ENCODE measurements around the gene FRMD5. TPM values are rescaled to one million over a fixed set of nuclear protein-coding genes. Genes with fewer than 3 reads are reported as not detected.

Gene FRMD5
- total and polyA plus RNA-seq, 2 donors (not counting 1 experiment from before 2014, with no cell fraction given): not detected

DNA sequence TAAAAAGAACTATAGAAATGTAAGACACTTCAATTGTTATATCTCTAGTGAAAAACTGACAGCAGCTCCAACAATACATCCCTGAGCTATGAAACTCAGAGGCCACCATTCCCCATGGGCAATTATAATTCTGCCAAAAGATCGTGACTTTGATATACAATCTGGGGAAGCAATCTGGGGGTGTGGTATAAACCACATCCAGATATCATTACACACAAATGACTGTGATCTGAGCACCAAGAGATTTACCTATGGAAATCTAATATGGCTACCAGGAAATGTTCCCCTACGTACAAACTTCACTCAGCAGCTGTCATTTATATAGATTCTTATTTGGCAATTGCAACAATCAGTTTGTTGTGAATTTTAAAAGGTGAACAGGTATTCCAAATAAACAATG is 110.3 kb downstream of the FRMD5 start:
- peaks cover 4% of the 10 kb centered on the region for H3K27me3 Mint-ChIP-seq
- WGBS (ENCODE audit: insufficient coverage): no CpG with 5 or more reads among the region's 2 CpGs
- no peak overlapping the region for H3K4me2 ChIP-seq (replicated peaks; ENCODE audit: low read depth, low read length, poor library complexity, severe bottlenecking)
- ChIA-PET POLR2A (interaction anchor here (0.6 kb wide), 1 partner anchor 9 kb away, joined by 4 read pairs; no protein-coding TSS in a partner anchor), CTCF (no interaction called here)
- intact Hi-C loops (cut with micrococcal nuclease): no loop called here
- no peak overlapping the region for H2AFZ ChIP-seq (ENCODE audit: insufficient read depth, low read depth, low read length, poor library complexity, severe bottlenecking)
- H3K4me1 Mint-ChIP-seq: peaks cover 16% of the 10 kb centered on the region
- H3K4me1 ChIP-seq (ENCODE audit: control insufficient read depth in 2 of 2, insufficient read depth in 2 of 2, low read length in 2 of 2): no peaks in the 10 kb centered on the region
- no peaks in the 10 kb centered on the region for H3K9me3 Mint-ChIP-seq (ENCODE audit: insufficient read depth)
- H3K9me3 ChIP-seq (ENCODE audit: control extremely low read depth in 1 of 3, control insufficient read depth in 2 of 3, insufficient read depth in 1 of 3, low read length in 2 of 3): no peaks in the 10 kb centered on the region
- no peak overlapping the region for H3K27ac ChIP-seq (ENCODE audit: low read length in 2 of 2)
- DNase-seq (no peak), ATAC-seq (ENCODE audit: low read depth) (no peak)
- H3K27me3 ChIP-seq (replicated peaks in 1 of 4; ENCODE audit: control extremely low read depth in 1 of 4, control insufficient read depth in 3 of 4, insufficient read depth in 4 of 4, low read length in 3 of 4): no peaks in the 10 kb centered on the region
- H3K27ac Mint-ChIP-seq: no peak overlapping the region
- H3K4me3 ChIP-seq (ENCODE audit: control extremely low read depth in 1 of 5, extremely low read depth in 1 of 5, insufficient read depth in 1 of 5, low read depth in 2 of 5, low read length in 4 of 5): no peak overlapping the region
- no peak overlapping the region for H3K9ac ChIP-seq (ENCODE audit: low read length)
- TF ChIP-seq EZH2 (IDR thresholded peaks at IDR 0.05; ENCODE audit: borderline replicate concordance, insufficient read depth, low read depth, low read length, poor library complexity, severe bottlenecking): no peak
- TF ChIP-seq, protein P1, sequence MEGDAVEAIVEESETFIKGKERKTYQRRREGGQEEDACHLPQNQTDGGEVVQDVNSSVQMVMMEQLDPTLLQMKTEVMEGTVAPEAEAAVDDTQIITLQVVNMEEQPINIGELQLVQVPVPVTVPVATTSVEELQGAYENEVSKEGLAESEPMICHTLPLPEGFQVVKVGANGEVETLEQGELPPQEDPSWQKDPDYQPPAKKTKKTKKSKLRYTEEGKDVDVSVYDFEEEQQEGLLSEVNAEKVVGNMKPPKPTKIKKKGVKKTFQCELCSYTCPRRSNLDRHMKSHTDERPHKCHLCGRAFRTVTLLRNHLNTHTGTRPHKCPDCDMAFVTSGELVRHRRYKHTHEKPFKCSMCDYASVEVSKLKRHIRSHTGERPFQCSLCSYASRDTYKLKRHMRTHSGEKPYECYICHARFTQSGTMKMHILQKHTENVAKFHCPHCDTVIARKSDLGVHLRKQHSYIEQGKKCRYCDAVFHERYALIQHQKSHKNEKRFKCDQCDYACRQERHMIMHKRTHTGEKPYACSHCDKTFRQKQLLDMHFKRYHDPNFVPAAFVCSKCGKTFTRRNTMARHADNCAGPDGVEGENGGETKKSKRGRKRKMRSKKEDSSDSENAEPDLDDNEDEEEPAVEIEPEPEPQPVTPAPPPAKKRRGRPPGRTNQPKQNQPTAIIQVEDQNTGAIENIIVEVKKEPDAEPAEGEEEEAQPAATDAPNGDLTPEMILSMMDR (IDR thresholded peaks at IDR 0.05): no peak
- H3K4me3 Mint-ChIP-seq: no peak overlapping the region
- no peaks in the 10 kb centered on the region for H4K20me1 ChIP-seq (ENCODE audit: control insufficient read depth, insufficient read depth, low read length, poor library complexity, severe bottlenecking)
- no peaks in the 10 kb centered on the region for H3K36me3 ChIP-seq (replicated peaks in 1 of 2; ENCODE audit: control extremely low read depth in 1 of 2, control insufficient read depth in 1 of 2, extremely low read depth in 1 of 2, insufficient read depth in 2 of 2, low read length in 1 of 2)
- no peaks in the 10 kb centered on the region for H3K79me2 ChIP-seq (ENCODE audit: control insufficient read depth, insufficient read depth, low read length)

DNA sequence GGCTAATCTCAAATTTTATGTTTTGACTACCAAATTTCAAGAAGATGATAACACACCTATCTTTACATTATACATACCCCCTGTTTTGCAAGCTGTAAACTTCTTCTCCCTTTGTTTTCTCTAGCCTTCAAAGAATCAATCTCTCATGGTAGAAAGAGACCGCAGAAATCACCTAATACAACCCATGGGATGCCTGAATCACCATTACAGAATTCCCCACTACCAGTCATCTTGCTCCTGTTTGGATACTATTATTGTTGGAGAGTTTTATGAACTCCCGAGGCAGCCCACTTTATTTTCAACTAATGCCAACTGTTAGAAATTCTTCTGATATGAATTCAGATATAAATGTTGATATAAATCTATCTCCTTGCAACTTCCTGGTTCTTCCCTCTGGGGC is 110.9 kb downstream of the FRMD5 start:
- Mint-ChIP-seq H3K4me1 (peaks cover 16% of the 10 kb centered on the region), H3K4me3 (no peak overlapping the region), H3K27me3 (peaks cover 4% of the 10 kb centered on the region), H3K9me3 (ENCODE audit: insufficient read depth) (no peaks in the 10 kb centered on the region), H3K27ac (no peak overlapping the region)
- ChIA-PET POLR2A (no interaction called here), CTCF (no interaction called here)
- no peak overlapping the region for H3K27ac ChIP-seq (ENCODE audit: low read length in 2 of 2)
- 100% methylated on average over 1 of the region's 2 CpGs for WGBS (ENCODE audit: insufficient coverage)
- H3K27me3 ChIP-seq (replicated peaks in 1 of 4; ENCODE audit: control extremely low read depth in 1 of 4, control insufficient read depth in 3 of 4, insufficient read depth in 4 of 4, low read length in 3 of 4): no peaks in the 10 kb centered on the region
- H3K4me3 ChIP-seq (ENCODE audit: control extremely low read depth in 1 of 5, extremely low read depth in 1 of 5, insufficient read depth in 1 of 5, low read depth in 2 of 5, low read length in 4 of 5): no peak overlapping the region
- no peak overlapping the region for H3K4me2 ChIP-seq (replicated peaks; ENCODE audit: low read depth, low read length, poor library complexity, severe bottlenecking)
- intact Hi-C loops (cut with micrococcal nuclease): no loop called here
- no peak overlapping the region for H3K9ac ChIP-seq (ENCODE audit: low read length)
- H3K4me1 ChIP-seq (ENCODE audit: control insufficient read depth in 2 of 2, insufficient read depth in 2 of 2, low read length in 2 of 2): no peaks in the 10 kb centered on the region
- no peak for ATAC-seq (ENCODE audit: low read depth)
- TF ChIP-seq, protein P1 (IDR thresholded peaks at IDR 0.05): no peak
- no peak for TF ChIP-seq EZH2 (IDR thresholded peaks at IDR 0.05; ENCODE audit: borderline replicate concordance, insufficient read depth, low read depth, low read length, poor library complexity, severe bottlenecking)
- no peaks in the 10 kb centered on the region for H4K20me1 ChIP-seq (ENCODE audit: control insufficient read depth, insufficient read depth, low read length, poor library complexity, severe bottlenecking)
- H3K36me3 ChIP-seq (replicated peaks in 1 of 2; ENCODE audit: control extremely low read depth in 1 of 2, control insufficient read depth in 1 of 2, extremely low read depth in 1 of 2, insufficient read depth in 2 of 2, low read length in 1 of 2): no peaks in the 10 kb centered on the region
- DNase-seq: no peak
- no peaks in the 10 kb centered on the region for H3K9me3 ChIP-seq (ENCODE audit: control extremely low read depth in 1 of 3, control insufficient read depth in 2 of 3, insufficient read depth in 1 of 3, low read length in 2 of 3)
- H2AFZ ChIP-seq (ENCODE audit: insufficient read depth, low read depth, low read length, poor library complexity, severe bottlenecking): no peak overlapping the region
- no peaks in the 10 kb centered on the region for H3K79me2 ChIP-seq (ENCODE audit: control insufficient read depth, insufficient read depth, low read length)
